Putamen (tissue), 1 donor: ENCODE measurements around the gene ZBTB1.
"Not testable (repeated sequence)": the region's sequence is repeated elsewhere in the genome, so short reads cannot be mapped to it uniquely, and the experiment has no call there.

Experiments
- DNase-seq: peaks from one replicate; pipeline ENCODE4 v3.0.0-alpha.2; 2016; ENCODE audit warnings: low spot score

Gene ZBTB1

GRCh38 chr14:64500088-64500487 is 4.5 kb upstream of the ZBTB1 start:
- no peak for DNase-seq

DNA sequence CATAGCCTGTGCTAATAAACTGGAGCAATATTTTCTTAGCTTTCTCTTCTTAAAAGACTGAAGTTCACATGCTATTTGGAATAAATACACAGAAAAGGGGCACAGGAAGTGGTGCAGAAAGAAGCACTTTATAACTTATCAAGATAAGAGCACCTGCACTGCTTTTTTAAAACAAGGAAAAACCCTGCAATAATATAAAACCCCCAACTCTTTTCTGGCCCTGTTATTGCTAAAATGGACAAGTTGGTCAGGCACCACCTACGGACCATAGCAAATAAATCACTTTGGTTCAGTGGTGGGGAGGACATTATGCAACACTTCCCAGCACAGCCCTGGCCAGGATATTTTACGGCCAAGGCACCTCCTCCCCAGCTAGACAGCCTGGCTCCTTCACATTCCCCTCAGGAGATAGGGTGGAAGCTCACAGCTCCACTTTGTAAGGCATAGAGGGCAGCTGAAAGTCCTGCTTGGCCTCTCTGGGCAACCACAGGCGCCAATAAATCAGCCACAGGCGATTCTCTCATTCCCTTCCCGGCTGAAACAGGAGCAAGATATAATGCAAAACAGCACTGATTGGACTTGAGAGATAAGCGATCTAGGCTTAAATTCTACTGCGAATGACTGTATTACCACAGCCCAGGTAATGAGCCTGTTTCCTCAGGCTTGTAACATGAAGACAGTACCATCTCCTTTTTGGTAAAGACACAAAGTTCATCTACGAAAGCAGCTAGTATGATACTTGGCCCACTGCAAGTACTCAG is 3.0 kb upstream of the ZBTB1 start:
- no peak for DNase-seq

- DNase-seq = no peak
These were observed 2.1 kb upstream of the ZBTB1 start for GRCh38 chr14:64502456-64502855.

- no peak for DNase-seq
These were observed 1.6 kb upstream of the ZBTB1 start for GRCh38 chr14:64502887-64503433.

DNA sequence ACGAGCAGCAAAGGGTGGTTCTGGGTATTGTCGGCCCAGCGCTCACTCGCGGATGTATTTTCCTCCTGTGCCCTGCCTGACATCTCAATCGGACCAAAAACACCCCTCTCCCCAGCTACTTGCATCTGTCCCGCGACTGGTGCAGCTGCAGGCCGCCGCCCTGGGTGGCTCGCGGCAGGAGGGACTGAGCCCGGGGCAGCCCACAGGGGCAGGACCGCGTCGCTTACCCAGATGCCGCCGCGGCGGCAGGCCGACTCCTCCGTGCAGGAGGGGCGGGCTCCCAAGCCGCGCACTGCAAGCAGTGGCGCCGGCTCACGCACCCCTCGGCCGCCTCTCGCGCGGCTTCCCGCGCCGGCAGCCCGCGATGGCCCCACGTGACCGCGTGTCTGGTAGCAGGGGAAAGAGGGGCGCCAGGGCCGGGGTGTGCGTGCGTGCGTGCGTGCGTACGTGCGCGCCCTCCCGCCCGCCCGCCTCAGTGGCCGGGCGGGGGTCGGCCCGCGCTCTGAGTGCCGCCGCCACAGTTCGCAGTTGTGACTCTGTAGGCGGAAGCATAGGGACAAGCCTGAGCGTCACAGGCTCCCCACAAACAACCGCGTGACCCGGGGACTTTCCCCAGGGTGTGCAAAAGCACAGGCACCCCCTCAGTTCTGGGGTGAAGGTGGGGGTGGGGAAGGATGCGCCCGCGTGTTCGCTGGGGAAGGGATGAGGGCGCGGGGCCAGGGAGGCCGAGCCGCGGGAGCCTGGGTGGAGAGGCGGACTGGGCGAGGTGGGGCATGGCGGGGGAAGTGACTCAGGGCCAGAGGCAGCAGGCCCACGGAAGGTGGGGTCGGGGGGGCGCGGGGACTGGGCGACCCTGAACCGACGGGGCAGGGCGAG is 898 bp upstream of the ZBTB1 start, which contains the start of gene ZBTB25:
TSS of gene ZBTB25 (minus strand) at position 405 of the 876 bp plus-strand sequence. CDS start 13,305 bp downstream, outside the sequence.
- peak; percentile 93 for DNase-seq

DNA sequence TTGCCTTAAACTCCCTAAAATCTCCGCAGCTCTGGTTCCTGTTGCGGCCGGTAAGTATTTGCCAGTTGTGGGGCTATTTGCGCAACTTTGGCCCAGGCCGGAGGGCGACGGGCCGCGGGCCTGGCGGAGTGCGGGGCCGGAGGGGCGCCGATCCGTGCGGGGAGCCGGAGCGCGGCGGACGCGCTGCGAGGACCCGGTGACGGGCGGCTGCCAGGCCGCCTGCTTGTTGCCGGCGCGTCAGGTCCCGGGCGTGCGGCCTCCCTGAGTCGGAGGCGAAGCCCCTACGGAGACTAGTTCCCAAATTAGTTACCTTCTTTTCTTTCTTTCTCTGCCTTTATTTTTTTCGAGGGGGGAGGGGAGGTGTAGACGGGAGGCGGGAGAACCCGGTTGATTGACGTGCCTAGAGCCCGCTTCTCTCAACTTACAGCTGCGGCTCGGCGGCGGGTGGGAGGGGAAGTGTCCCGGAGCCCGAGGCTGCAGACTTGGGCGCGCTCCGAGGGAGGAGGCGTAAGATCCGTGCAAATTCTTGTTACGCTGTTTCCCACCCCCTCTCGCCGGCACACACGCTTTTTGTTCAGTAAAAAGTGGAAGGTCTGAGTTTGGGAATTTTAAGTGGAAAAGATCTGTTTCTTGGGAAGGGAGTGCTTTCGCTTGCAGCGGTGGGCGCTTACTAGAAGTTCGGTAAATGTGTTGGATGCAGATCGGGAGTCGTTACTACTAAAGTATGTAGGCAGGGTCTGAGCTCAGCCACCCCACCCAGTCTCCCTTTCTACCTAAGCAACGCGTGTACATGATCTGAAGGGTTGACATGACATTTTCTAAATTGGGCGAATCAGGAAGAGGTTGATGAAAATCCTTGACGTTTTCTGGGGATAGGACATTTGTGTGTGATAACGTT is 576 bp downstream of the ZBTB1 start:
- DNase-seq = peak; percentile 92

- DNase-seq = no peak
These were observed 2.2 kb downstream of the ZBTB1 start for GRCh38 chr14:64506721-64507120.

DNA sequence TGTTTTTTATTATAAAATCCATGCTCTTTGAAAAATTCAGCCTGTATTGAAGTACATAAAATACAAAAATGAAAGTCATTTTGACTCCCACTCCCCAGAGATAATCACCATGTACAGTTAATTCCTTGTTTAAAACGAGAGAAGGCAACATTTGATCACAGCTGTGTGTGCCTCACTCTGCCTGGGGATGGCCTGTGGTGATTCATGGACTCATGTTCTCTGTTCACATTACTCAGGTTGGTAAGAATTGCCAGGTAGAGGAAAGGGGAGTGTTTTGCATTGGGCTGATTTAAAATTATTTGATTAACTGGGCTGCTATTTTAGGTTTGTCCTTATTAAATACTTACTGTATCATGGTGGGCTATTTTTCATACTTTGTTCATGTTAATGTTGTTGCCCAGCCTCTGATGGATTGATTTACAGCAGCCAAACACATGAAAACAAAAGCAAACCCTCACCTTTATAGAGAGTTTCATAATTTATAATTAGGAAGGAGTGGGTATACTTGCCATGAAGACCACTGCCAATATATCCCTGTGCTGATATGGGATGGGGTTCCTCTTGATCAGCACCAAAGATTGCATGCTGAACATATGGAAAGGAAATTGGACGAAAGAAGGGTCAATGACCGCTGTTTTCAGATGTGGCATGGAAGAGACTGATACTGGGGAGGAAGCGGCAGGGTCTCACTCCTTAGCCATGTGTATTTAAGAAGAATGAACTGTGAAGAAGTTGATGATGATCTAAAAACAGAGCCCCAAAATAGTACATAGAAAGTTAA is 3.0 kb downstream of the ZBTB1 start:
- DNase-seq = no peak

DNA sequence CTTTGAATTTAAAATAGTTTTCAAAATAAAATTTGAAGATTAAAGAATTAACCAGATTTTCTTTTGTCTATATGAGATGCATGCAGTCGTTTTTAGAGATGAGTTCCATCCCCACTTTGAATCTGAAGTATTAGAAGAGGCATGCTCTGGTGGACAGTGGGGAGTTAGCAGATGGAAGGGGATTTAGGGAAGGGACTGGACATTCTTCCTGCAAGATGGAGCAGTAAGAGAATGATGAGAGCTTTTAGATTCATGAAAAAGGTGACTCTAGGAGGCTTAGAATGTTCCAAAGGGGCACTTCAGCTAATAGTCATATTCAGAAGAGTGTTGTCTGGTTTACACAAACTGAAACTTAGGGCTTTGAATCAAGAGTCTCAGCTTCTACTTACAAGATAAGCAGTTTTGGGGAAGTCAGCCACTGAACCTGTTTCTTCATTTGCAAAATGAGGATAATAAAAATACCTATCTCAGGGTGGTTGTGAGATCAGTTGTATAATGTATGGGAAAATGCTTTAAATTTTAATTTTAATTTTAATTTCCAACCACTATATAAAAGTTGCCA is 3.7 kb downstream of the ZBTB1 start:
- no peak for DNase-seq

GRCh38 chr14:64509036-64509435 is 4.5 kb downstream of the ZBTB1 start:
- no peak for DNase-seq

- peak; percentile 74 for DNase-seq
These were observed 6.5 kb downstream of the ZBTB1 start for GRCh38 chr14:64510825-64511671.

DNA sequence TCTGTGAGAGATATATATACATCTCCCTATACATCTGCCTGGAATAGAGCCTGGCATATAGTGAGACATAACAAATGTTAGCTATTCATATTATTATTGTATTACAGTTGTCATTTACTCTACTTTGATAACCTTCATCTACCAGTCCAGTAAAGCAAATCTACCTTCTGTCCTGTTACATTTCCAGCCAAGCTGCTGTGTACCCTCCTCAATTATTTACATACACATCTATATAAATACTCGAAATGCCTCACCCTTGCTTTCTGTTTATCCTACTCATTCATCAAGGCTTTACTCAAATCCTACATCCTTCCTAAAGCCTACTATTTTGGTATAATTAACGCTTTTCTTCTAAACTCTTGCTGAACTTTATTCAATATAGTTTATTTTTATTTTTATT is 8.7 kb downstream of the ZBTB1 start:
- no peak for DNase-seq

DNA sequence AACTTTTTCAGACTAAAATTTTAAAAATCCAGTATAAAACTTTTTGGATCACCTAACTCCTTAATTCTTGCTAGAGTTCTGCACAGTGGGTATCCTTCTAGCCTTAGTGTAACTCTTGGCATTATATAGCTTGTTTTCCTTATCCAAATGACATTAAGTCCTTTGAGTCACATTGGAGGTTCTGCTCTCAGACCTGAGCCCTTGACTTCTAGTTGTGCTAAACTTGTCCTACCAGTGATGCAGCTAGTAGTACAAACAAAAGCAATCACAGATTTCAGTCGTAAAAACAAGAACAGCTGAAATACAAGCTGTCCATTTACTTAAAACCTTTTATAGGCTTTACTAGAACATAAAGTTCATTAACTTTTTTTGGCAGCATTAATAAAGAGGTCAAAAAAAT is 10.5 kb downstream of the ZBTB1 start:
- no peak for DNase-seq

DNA sequence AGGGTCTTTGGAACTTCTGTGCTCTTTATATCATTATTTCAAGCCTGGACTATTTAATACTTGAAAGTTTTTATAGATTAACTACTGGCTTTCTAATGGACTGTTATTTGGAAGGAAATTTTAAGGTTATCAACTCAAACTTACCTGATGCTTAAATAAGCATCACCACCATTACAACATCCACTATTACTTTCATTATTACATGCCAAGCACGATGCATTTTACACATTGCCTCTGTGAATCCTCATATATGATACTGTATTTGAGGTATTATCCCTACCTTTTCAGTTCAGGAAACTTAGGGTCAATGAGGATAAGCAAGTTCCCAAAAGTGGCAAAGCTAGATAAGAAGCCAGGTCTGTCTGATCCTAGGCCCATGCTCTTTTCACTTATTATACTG is 12.4 kb downstream of the ZBTB1 start:
- DNase-seq = no peak

DNA sequence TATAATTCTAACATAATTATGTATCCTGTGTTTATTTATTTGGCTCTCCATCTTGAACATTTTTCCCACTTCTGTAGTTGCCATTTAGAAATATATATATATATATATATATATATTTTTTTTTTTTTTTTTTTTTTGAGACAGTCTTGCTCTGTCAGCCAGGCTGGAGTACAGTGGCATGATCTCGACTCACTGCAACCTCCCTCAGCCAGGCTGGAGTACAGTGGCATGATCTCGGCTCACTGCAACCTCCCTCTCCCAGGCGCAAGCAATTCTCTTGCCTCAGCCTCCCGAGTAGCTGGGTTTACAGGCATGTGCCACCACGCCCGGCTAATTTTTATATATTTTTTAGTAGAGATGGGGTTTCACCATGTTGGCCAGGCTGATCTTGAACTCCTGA is 13.1 kb downstream of the ZBTB1 start:
- not testable (repeated sequence) for DNase-seq

DNA sequence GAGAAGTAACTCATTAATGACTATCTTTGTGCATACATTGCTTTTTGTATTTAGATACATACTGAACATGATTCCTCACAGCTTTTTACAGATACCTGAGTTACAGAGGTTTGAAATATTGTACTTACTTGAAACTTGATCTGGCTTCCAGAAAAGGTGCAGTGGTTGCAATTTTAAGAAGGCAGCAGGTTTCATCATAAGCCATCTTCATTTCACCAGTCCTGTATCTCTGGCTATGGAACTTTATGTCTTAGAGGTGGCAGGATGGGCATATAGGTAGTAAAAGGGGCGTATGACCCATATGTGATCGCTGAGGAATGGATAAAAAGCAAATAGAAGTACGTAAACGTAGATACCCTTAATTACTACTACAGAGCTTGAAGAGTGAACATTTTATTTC is 13.7 kb downstream of the ZBTB1 start:
- no peak for DNase-seq

DNA sequence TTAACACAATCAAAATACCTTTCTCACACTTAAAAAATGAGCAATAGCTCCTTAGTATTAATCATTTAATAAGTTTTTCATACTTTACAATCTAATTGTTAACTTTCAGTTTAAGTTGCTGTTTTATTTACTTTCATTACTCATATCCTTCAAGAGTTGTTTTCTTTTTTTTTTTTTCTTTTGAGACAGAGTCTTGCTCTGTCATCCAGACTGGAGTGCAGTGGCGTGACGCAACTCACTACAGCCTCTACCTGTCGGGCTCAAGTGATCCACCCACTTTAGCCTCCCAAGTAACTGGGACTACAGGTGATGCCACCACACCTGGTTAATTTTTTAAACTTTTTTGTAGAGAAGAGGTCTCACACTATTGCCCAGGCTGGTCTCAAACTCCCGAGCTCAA is 16.1 kb downstream of the ZBTB1 start:
- no peak for DNase-seq

DNA sequence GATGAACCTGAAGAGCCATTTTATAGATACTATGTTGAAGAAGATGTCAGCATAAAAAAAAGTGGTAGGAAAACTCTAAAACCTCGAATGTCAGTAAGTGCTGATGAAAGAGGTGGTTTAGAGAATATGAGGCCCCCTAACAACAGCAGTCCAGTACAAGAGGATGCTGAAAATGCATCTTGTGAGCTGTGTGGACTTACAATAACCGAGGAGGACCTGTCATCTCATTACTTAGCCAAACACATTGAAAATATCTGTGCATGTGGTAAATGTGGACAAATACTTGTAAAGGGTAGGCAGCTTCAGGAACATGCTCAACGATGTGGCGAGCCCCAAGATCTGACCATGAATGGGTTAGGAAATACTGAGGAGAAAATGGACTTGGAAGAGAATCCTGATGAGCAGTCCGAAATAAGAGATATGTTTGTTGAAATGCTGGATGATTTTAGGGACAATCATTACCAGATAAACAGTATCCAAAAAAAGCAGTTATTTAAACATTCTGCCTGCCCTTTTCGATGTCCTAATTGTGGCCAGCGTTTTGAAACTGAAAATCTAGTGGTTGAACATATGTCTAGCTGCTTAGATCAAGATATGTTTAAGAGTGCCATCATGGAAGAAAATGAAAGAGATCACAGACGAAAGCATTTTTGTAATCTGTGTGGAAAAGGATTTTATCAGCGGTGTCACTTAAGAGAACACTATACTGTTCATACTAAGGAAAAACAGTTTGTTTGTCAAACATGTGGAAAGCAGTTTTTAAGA is 18.2 kb downstream of the ZBTB1 start:
- no peak for DNase-seq

GRCh38 chr14:64525354-64525753 is 20.8 kb downstream of the ZBTB1 start:
- no peak for DNase-seq
